MM.1S (cell line): ENCODE results near the gene RPL35.

Experiments used
- CTCF ChIP-seq: fragments of 300-600 bp; sonication (generic); IDR thresholded peaks from 2 replicates; pipeline ENCODE4 v1.5.1; 2016; ENCODE audit warnings: antibody characterized with exemption, low read length, mixed read lengths
- EZH2 ChIP-seq: fragments of 300-600 bp; sonication (generic); optimal IDR thresholded peaks from 2 replicates; pipeline ENCODE3; 2017; ENCODE audit warnings: low read depth, mild to moderate bottlenecking, antibody characterized with exemption, low read length, mixed read lengths
- EZH2phosphoT487 ChIP-seq: fragments of 300-600 bp; sonication (generic); IDR thresholded peaks from 2 replicates; pipeline ENCODE4 v1.6.1; 2018; ENCODE audit warnings: antibody characterized with exemption, low read length

- TF ChIP-seq EZH2 (no peak), CTCF (no peak), EZH2phosphoT487 (no peak)
Measured at GRCh38 chr9:124889006-124889405, 27.2 kb upstream of the RPL35 start.
